Hepatocyte (in vitro differentiated cells): ENCODE measurements around the gene EXOC6B.

Source experiments
- EZH2 ChIP-seq: fragments of 200-600 bp; sonication (generic); IDR thresholded peaks from 2 replicates; pipeline ENCODE4 v1.6.1; 2016; ENCODE audit warnings: antibody characterized with exemption, mild to moderate bottlenecking, borderline replicate concordance
- EZH2phosphoT487 ChIP-seq: fragments of 200-600 bp; sonication (generic); IDR thresholded peaks from one replicate; pipeline ENCODE4 v1.6.1; 2018; ENCODE audit warnings: antibody characterized with exemption, mild to moderate bottlenecking, low read depth, moderate library complexity; ENCODE audit not compliant: unreplicated experiment, severe bottlenecking
- TF ChIP-seq, protein P1 (sequence below): fragments of 200-600 bp; sonication (generic); IDR thresholded peaks from 2 replicates; pipeline ENCODE4 v1.5.1; 2016; ENCODE audit warnings: antibody characterized with exemption, mild to moderate bottlenecking; ENCODE audit not compliant: poor library complexity

GRCh38 chr2:72144274-72144631 is 681.6 kb downstream of the EXOC6B start:
- TF ChIP-seq, protein P1, sequence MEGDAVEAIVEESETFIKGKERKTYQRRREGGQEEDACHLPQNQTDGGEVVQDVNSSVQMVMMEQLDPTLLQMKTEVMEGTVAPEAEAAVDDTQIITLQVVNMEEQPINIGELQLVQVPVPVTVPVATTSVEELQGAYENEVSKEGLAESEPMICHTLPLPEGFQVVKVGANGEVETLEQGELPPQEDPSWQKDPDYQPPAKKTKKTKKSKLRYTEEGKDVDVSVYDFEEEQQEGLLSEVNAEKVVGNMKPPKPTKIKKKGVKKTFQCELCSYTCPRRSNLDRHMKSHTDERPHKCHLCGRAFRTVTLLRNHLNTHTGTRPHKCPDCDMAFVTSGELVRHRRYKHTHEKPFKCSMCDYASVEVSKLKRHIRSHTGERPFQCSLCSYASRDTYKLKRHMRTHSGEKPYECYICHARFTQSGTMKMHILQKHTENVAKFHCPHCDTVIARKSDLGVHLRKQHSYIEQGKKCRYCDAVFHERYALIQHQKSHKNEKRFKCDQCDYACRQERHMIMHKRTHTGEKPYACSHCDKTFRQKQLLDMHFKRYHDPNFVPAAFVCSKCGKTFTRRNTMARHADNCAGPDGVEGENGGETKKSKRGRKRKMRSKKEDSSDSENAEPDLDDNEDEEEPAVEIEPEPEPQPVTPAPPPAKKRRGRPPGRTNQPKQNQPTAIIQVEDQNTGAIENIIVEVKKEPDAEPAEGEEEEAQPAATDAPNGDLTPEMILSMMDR, result no peak
- no peak for TF ChIP-seq EZH2phosphoT487
- TF ChIP-seq EZH2, result no peak
